ENCODE data around the gene MIF4GD. TPM values are rescaled to one million over a fixed set of nuclear protein-coding genes. Genes with fewer than 3 reads are reported as not detected.

The MIF4GD gene
- total and polyA plus RNA-seq, 2 experiments from 2014 or later = 11.3 to 15.9 TPM

GRCh38 chr17:75231741-75232464 is 39.1 kb downstream of the MIF4GD start:
- Mint-ChIP-seq H3K4me3 (no peak overlapping the region), H3K27me3 (ENCODE audit: insufficient read depth, low read depth, poor library complexity) (peaks cover 13% of the 10 kb centered on the region)
- TF ChIP-seq STAT1 (IDR thresholded peaks at IDR 0.05; ENCODE audit: unreplicated experiment) (no peak), JUNB (IDR thresholded peaks at IDR 0.05; ENCODE audit: unreplicated experiment) (no peak), ZNF114 (CRISPR knock-in tag; IDR thresholded peaks at IDR 0.05) (no peak), CREB1 (CRISPR knock-in tag; IDR thresholded peaks at IDR 0.05; ENCODE audit: low read depth) (no peak), ZNF331 (CRISPR knock-in tag; IDR thresholded peaks at IDR 0.05; ENCODE audit: low read depth) (no peak), NANOG (IDR thresholded peaks at IDR 0.05; ENCODE audit: borderline replicate concordance) (no peak), CTCF (conservative IDR thresholded peaks at IDR 0.05; ENCODE audit: low read depth in 2 of 2) (no peak), EZH2phosphoT487 (IDR thresholded peaks at IDR 0.05; ENCODE audit: unreplicated experiment) (no peak)
- TF ChIP-seq, protein P1, sequence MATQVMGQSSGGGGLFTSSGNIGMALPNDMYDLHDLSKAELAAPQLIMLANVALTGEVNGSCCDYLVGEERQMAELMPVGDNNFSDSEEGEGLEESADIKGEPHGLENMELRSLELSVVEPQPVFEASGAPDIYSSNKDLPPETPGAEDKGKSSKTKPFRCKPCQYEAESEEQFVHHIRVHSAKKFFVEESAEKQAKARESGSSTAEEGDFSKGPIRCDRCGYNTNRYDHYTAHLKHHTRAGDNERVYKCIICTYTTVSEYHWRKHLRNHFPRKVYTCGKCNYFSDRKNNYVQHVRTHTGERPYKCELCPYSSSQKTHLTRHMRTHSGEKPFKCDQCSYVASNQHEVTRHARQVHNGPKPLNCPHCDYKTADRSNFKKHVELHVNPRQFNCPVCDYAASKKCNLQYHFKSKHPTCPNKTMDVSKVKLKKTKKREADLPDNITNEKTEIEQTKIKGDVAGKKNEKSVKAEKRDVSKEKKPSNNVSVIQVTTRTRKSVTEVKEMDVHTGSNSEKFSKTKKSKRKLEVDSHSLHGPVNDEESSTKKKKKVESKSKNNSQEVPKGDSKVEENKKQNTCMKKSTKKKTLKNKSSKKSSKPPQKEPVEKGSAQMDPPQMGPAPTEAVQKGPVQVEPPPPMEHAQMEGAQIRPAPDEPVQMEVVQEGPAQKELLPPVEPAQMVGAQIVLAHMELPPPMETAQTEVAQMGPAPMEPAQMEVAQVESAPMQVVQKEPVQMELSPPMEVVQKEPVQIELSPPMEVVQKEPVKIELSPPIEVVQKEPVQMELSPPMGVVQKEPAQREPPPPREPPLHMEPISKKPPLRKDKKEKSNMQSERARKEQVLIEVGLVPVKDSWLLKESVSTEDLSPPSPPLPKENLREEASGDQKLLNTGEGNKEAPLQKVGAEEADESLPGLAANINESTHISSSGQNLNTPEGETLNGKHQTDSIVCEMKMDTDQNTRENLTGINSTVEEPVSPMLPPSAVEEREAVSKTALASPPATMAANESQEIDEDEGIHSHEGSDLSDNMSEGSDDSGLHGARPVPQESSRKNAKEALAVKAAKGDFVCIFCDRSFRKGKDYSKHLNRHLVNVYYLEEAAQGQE (IDR thresholded peaks at IDR 0.05; ENCODE audit: unreplicated experiment) = no peak

GRCh38 chr17:75231071-75231470 is 40.0 kb downstream of the MIF4GD start:
- Histone ChIP-seq H3K27ac (ENCODE audit: low read depth) (no peak overlapping the region), H3K36me3 (ENCODE audit: insufficient read depth) (peaks cover 46% of the 10 kb centered on the region), H3K4me3 (no peak overlapping the region), H3K27me3 (ENCODE audit: insufficient read depth) (no peaks in the 10 kb centered on the region), H3K79me2 (replicated peaks; ENCODE audit: insufficient read depth) (no peaks in the 10 kb centered on the region), H3K9me2 (ENCODE audit: insufficient read depth) (no peaks in the 10 kb centered on the region), H4K20me1 (replicated peaks; ENCODE audit: insufficient read depth) (peaks cover 3% of the 10 kb centered on the region), H3K4me2 (no peak overlapping the region), H2AFZ (no peak overlapping the region), H3K4me1 (ENCODE audit: insufficient read depth) (no peaks in the 10 kb centered on the region), H3F3A (replicated peaks; ENCODE audit: low read depth) (peaks cover 26% of the 10 kb centered on the region)
- Mint-ChIP-seq H3K4me1 (no peaks in the 10 kb centered on the region), H3K27me3 (ENCODE audit: insufficient read depth, low read depth, poor library complexity) (peaks cover 12% of the 10 kb centered on the region), H3K9me3 (no peaks in the 10 kb centered on the region), H3K36me3 (ENCODE audit: low read depth) (peaks cover 83% of the 10 kb centered on the region), H3K27ac (no peak overlapping the region), H3K4me3 (no peak overlapping the region)
- no peak for DNase-seq (ENCODE audit: low spot score)
- no peak for ATAC-seq
- TF ChIP-seq, protein P1 (IDR thresholded peaks at IDR 0.05; ENCODE audit: unreplicated experiment) = no peak
- TF ChIP-seq ZNF114 (CRISPR knock-in tag; IDR thresholded peaks at IDR 0.05) (no peak), EZH2 (IDR thresholded peaks at IDR 0.05; ENCODE audit: low read depth, unreplicated experiment) (no peak), JUNB (IDR thresholded peaks at IDR 0.05; ENCODE audit: unreplicated experiment) (no peak), POLR2AphosphoS5 (IDR thresholded peaks at IDR 0.05; ENCODE audit: low read depth) (no peak), NANOG (IDR thresholded peaks at IDR 0.05; ENCODE audit: borderline replicate concordance) (no peak), CREB1 (CRISPR knock-in tag; IDR thresholded peaks at IDR 0.05; ENCODE audit: low read depth) (no peak), EZH2phosphoT487 (IDR thresholded peaks at IDR 0.05; ENCODE audit: unreplicated experiment) (no peak), CTCF (conservative IDR thresholded peaks at IDR 0.05; ENCODE audit: low read depth in 2 of 2) (no peak)

More at GRCh38 chr17:75231741-75232464, 39.1 kb downstream of the MIF4GD start:
- H3K36me3 ChIP-seq (ENCODE audit: insufficient read depth) = peaks cover 42% of the 10 kb centered on the region
- Mint-ChIP-seq H3K36me3 (ENCODE audit: low read depth) (peaks cover 83% of the 10 kb centered on the region), H3K4me1 (no peaks in the 10 kb centered on the region), H3K9me3 (no peaks in the 10 kb centered on the region), H3K27ac (no peak overlapping the region)
- no peaks in the 10 kb centered on the region for H3K4me1 ChIP-seq (ENCODE audit: insufficient read depth)
- H3K79me2 ChIP-seq (replicated peaks; ENCODE audit: insufficient read depth) = no peaks in the 10 kb centered on the region
- no peak for ATAC-seq
- peaks cover 3% of the 10 kb centered on the region; the same call in 1 of the 2 replicates for H4K20me1 ChIP-seq (replicated peaks; ENCODE audit: insufficient read depth)
- H3K27ac ChIP-seq (ENCODE audit: low read depth) = no peak overlapping the region
- no peak overlapping the region for H2AFZ ChIP-seq
- H3K27me3 ChIP-seq (ENCODE audit: insufficient read depth) = no peaks in the 10 kb centered on the region
- H3K4me2 ChIP-seq = no peak overlapping the region
- no peak overlapping the region for H3K4me3 ChIP-seq
- no peak for DNase-seq (ENCODE audit: low spot score)
- peaks cover 26% of the 10 kb centered on the region for H3F3A ChIP-seq (replicated peaks; ENCODE audit: low read depth)
- H3K9me2 ChIP-seq (ENCODE audit: insufficient read depth) = no peaks in the 10 kb centered on the region
